ENCODE results near the gene ALOX5.
"Not testable (repeated sequence)": the region's sequence is repeated elsewhere in the genome, so short reads cannot be mapped to it uniquely, and the experiment has no call there.

- TF ChIP-seq, protein P1, sequence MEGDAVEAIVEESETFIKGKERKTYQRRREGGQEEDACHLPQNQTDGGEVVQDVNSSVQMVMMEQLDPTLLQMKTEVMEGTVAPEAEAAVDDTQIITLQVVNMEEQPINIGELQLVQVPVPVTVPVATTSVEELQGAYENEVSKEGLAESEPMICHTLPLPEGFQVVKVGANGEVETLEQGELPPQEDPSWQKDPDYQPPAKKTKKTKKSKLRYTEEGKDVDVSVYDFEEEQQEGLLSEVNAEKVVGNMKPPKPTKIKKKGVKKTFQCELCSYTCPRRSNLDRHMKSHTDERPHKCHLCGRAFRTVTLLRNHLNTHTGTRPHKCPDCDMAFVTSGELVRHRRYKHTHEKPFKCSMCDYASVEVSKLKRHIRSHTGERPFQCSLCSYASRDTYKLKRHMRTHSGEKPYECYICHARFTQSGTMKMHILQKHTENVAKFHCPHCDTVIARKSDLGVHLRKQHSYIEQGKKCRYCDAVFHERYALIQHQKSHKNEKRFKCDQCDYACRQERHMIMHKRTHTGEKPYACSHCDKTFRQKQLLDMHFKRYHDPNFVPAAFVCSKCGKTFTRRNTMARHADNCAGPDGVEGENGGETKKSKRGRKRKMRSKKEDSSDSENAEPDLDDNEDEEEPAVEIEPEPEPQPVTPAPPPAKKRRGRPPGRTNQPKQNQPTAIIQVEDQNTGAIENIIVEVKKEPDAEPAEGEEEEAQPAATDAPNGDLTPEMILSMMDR (conservative IDR thresholded peaks at IDR 0.05; ENCODE audit: low read length), result not testable (repeated sequence)
- TF ChIP-seq EZH2phosphoT487 (IDR thresholded peaks at IDR 0.05; ENCODE audit: borderline replicate concordance), result not testable (repeated sequence)
Observed at GRCh38 chr10:45367643-45368042, 6.4 kb upstream of the ALOX5 start.
